NK-92 (cell line): Measurements from ENCODE around the gene CMTM4.
"Not testable (repeated sequence)": the region's sequence is repeated elsewhere in the genome, so short reads cannot be mapped to it uniquely, and the experiment has no call there.

Experiments used
- DNase-seq: peaks from one replicate; lab custom pipeline; 2025; ENCODE audit not compliant: unreplicated experiment; lab: John Stamatoyannopoulos, UW

CMTM4 gene

DNA sequence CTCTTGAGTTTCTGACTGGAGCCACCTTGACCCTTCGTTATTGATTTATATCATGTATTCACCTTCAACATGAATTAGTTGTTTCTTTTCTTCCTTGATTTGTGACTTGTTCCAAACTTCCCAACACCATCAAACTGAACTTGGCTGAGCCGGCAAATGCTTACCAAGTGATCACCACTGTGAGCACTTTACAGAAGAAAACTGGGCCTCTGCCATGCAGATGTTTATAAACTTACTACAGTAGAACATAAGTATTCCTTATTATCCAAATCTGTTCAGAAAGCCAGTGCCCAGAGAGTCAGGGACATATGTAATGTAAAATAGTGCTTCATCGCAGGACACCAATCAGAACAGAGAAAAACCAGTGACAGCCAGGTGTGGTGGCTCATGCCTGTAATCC lies 19.9 kb downstream of the CMTM4 start:
- no peak for DNase-seq

DNA sequence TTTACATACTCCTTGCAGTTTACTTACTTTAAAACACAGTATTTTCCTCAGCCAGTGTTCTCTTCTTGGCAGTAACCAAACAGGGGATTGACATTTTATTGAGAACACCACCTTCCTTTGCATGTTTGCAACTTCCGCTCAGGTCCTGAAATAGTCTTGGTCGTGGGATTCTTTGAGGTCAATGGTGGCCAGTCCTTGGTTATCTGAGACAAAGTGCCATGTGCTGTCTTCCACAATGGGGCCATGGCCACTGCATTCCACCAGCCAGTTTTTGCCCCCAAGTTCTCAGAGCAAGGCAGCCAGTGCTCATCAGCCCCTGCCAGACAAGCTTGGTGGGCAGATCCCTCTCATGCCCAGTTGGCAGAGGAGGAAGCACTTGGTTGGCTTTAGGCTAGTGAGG lies 22.9 kb downstream of the CMTM4 start:
- DNase-seq: no peak

DNA sequence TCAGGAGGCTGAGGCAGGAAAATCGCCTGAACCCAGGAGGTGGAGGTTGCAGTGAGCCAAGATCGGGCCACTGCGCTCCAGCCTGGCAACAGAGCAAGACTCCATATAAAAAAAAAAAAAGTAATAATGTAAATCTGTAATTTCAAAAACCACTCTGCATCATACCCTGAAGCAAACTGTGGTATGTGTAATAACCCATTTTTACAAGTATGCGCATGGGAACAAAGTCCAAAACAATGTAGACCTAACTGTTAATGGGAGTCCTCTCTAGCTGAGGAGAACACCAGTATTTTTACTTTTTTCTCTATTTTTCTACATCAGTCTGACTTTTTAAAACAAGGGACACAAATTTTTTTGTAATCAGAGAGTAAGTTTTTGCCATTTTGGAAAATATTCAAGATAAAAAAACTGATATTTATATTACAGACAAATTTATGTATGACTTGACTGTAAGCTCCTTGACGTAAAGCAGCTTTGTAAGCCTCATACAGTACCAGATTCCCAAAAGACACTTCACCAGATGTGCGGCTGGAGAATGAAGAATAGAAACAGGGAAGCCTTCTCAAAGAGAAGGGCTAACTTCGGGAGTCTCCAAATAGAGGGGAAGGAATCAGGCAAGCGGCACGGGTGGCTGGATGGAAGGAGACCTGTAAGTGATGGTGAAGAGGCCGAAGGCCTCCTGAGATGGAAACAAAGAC lies 25.7 kb downstream of the CMTM4 start:
- DNase-seq: no peak

DNA sequence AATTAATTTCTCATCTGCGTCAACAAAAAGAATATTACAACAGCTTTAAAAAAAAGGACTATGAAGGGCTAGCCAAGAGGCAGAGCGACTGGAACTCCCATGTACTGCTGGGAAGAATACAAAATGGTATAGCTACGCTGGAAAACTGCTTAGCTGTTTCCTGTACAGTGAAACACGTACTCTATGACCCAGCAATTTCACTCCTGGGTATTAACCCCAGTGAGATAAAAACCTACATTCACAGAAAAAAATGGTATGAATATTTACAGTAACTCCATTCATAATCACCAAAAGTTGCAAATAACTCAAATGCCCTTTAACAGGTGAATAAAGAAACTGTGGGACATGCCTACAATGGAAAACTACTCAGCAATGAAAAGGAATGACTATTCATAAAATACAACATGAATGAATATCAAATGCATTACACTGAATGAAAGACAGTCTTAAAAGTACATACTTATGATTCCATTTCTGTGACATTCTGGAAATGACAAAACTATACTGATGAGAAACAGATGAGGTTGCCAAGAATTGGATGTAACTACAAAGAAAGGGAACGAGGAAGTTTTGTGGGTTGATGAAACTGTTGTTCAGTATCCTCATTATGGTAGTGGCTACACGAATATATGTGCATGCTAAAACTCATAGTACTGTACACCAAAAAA lies 27.6 kb downstream of the CMTM4 start:
- DNase-seq: no peak

DNA sequence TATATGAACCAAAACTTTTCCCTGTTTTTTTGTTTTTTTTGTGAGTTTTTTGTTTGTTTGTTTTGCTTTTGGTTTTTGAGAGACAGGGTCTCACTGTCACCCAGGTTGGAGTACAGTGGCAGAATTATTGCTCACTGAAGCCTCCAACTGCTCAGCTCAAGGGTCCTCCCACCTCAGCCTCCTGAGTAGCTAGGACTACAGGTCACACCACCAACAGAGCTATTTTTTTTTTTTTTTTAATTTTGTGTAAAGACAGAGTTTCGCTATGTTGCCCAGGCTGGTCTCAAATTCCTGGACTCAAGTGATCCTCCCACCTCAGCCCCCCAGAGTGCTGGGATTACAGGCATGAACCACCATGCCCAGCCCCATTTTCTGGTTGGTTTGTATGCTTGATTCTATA lies 28.6 kb downstream of the CMTM4 start:
- DNase-seq: no peak

DNA sequence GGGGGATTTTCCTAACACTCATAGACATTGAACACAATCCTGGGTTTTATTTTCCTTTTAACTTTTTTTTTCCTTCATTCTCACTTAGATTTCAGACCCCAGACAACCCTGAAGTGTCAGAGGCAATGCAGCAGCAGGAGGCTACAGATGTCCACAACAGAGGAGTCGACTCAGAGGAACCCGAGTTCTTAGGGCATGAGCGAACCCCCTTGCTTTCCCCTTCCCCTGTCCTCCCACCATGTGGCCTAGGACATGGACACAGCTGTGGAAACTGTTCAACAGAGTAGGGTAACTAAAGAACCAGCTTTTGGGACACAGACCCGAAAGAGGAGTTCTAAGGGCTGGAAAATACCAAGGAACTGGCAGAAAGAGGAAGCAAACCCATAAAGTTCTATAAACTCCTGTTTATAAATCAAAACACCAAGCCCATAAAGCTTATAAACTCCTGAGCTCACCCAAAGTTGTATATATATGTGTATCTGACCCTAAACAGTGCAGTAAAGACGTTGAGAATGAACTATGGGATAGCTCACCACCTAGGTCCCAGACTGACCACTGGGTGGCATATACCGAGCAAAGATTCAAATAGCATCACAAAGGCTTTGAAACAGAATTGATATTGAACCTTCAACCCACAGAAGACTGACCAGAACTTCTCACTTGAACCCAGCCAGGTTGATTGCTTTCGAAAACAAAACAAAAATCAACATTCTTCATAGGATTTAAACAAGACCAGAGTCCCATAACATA lies 33.9 kb downstream of the CMTM4 start:
- no peak for DNase-seq

DNA sequence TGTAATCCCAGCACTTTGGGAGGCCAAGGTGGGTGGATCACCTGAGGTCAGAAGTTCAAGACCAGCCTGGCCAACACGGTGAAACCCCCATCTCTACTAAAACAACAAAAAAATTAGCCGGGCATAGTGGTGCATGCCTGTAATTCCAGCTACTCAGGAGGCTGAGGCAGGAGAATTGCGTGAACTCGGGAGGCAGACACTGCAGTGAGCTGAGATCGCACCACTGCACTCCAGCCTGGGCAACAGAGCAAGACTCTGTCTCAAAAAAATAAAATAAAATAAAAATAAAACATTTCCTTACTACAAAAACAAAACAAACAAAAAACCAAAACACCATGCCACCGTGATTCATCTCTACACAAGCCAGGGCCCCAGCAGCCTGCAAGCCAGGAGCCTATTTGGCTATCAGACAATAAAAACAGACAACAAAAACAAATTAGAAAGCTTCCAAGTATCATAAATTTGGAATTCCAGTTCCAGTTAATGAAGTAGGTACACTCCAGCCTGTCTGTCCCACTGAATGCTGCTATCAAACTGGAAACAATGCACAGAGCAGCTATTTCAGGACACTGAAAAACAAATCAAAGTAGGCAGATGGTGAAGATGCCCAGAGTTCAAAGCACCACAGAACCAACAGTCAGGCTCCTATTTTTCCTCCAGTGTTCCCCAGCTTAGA lies 34.7 kb downstream of the CMTM4 start:
- not testable (repeated sequence) for DNase-seq

DNA sequence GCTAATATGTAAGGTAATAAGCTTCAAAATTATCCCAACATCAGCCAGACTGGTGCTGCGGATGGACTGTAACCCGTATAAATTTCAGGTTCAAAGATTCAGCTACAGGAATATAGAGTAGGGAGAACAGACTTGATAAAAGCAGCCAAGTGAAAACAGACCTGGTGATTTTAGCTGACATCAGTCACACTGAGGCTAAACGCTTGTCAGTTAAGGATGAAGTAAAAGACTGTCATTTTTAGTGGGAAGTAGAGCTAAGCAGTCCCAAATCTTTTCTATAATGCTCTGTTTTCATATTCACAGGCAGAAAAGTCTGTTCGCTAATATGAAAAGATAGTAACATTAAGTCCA lies 35.4 kb downstream of the CMTM4 start:
- DNase-seq: no peak

DNA sequence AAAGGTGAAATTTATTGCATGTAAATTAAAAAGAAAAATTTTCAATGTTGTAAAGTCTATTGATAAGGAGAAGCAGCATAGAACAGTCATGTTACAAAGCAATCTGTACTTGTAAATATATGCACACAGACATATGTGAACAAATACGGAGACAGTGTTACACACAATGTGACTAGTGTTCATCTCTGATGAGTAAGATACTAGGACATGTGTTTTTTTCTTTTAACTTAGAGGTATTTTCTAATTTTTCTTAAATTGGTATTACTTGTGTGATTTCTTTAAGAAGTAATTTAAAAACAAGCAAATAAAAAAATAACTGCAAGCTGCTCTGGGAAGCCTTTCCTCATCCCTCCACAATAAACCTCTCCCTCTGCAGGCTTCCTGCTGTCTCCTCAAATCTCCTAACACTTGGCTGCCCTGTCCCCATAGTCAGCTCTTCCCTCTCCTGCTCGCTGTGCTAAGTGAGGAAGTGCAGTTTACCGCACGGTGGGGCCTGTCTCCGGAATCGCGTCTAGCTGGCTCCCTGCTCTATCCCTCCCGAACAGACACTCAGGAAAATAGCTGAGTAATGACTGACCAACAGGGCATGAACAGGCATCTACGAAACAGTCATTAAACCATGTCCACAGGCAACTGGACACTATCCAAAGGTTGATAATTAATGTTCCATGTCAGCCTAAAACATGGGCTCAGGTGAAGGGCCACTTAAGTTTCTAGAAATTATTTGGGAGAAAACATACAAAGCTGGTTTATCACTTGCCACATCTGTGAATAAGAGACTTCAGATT lies 35.9 kb downstream of the CMTM4 start:
- DNase-seq: no peak

DNA sequence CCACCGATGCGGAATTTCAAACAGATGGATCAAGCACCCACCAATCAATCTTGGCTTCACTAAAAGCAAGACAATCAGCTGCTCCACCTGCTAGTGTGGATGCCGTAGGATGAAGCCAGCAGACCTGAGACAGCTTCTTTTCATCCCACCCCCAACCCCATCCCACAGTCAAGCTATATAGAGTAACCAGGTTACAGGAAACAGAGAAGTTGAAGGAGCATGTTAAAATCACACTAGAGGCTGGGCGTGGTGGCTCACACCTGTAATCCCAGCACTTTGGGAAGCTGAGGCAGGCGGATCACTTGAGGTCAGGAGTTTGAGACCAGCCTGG lies 37.7 kb downstream of the CMTM4 start:
- DNase-seq: no peak

DNA sequence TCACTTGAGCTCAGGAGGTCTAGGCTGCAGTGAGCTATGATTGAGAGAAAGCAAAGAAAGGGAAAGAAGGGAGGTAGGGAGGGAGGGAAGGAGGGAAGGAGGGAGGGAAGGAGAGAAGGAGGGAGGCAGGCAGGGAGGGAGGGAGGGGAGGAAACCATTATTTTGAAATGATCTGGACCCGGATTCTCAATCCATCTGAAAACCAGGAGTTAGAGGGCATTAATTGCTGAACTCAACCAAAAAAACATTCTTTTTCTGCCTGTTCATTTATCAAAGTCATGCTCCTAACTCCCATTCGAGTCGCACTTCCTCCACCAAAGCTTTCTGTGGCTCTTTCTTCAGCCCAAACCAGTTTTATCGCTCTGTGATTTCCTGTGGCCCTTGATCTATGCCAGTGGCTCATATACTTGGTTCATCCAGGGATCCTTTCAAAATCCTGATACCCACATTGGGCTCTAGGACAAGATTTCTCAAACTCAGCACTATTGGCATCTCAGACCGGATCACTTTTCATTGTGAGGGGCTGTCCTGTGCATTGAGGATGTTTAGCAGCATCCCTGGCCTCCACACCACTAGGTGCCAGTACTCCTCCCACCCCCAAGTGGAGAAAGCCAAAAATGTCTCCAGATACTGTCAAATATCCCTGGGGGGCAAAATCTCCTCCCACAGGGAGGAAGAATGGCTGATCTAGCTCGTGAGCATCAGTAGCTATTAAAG lies 38.2 kb downstream of the CMTM4 start:
- DNase-seq: no peak

DNA sequence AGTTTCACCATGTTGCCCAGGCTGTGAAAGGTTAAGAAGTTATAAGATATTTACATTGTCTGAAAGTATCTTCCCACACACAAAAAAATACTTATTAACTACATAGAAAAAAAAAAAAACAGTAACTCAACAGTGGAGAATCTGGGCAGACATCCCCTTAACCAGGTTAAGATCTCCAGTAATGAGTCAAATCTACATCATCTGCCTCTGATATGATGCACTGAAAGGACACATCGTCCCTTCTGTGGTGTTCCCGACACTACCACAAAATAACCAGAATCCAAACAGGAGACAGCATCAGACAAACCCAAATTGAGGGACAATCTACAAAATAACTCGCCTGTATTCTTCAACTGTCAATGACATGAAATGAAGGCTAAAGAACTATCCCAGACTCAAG lies 40.0 kb downstream of the CMTM4 start:
- DNase-seq: no peak

DNA sequence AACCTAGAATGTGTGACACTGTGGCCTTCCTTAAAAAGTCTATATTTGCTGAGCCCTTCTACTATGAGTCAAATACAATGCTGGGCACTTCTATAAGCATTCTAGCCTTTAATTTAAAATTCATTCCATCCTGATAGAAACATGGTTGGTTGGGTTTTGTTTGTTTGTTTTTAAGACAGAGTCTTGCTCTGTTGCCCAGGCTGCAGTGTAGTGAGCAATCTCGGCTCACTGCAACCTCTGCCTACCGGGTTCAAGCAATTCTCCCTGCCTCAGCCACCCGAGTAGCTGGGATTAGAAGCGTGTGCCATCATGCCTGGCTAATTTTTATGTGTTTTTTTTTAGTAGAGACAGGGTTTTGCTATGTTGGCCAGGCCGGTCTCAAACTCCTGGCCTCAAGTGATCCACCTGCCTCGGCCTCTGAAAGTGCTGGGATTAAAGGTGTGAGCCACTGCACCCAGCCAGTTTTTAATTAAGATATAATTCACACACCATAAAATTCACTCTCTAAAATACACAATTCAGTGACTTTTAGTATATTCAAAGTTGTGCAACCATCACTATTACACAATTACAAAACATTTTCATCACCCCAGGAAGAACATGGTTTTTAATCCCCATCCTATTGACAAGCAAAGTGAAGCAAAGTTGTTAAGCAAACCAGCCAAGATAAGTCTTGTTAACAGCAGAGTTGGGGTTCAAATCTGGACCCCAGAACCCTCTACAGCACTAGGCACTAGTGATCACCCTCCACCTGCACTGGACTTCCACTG lies 42.8 kb downstream of the CMTM4 start:
- no peak for DNase-seq

DNA sequence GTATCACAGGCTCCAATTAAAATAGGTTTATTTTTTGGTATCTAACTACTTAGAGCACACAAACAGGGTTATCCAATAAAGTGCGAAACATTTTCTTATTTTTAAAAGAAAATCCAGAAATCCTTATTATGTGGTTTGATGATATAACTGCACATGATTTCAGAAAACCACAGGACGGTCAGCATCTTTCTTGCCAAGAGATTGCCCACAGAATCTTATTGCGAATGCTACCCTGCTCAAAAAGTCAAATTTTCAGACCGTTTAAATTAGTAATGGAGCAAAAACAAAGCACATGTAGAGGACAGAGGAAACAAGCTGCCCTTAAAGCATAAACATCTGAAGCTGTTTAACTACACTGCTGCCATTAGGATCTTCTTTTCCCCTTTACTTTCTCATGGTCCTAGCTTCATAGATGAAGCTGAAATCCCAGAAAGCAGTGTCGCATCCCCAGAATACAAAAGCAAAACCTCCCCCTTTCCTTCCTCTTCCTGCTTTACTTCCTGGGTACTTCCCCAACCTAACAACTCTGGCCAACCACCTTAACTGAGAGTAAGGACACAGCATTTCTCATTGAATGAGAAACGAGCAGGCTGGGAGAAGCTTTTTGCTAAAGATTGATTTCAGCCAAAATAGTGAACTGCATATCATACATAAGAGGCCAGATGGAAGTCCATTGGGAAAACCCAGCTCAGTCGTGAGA lies 43.7 kb downstream of the CMTM4 start:
- DNase-seq: no peak

DNA sequence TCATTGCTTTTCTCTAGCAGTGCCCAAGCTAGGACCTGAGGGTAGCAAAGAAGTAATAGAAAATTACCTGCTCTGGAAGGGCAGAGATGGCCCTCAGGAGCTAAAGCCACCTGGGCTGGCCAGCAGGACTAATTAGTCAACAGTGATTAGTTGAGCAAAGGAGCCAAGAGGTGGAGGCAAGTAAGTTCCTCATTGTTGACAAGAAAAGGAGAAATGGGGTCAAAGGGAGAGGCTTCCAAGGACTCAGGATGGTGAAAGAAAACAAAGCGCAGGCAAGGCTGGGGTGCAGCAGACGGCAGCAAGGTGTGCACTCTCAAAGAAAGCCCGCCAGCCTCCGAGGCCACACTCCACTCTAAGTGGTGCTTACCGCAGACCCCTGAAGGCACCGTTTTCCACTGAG lies 44.6 kb downstream of the CMTM4 start:
- DNase-seq: no peak

DNA sequence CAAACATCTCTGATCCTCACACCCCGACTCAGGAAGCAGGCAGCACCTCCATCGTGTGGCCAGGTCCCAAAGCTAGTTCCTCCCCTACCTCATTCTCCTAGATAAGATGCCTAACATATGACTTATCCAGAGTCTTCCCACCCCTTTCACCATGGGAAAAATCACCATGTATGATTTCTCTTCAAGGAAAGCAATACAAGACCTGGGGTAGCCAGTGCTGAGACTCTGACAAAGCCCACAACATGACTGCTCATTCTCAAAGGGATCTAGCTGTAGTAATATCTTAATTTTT lies 45.1 kb downstream of the CMTM4 start:
- no peak for DNase-seq

DNA sequence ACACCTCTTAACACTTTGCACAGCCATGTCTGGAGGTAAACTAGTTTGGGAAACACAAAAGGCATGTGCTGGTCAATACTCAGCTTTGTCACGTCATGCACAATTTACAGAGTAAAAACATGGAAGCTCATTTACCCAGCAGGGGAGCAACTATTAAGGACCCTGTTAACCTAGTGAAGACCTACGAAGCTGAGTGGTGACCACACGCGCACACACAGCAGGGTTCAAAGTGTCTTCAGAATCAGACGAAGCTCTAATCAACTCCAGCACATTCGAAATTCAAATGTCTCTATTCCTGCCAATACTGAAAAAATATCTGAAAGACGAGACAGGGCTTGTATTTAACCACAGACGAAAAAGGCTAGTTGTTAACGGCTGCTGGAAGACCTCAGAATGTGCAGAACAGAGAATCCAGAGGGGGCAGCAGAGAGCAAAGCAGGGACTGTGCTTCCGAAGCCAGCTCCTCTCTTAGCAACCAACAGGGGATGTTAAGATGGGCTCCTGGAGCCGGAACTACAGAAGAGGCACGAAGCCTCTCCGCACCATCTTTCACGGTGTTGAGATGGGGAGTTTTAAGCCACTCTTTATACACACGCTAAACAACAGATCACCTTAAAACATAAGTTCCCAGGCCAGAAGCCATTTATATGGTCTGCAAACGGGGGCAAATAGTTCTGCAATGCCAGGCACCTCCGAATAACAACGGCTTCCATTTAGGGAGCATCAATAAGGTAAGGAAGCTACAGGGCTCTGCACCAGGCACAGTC lies 45.7 kb downstream of the CMTM4 start:
- no peak for DNase-seq

DNA sequence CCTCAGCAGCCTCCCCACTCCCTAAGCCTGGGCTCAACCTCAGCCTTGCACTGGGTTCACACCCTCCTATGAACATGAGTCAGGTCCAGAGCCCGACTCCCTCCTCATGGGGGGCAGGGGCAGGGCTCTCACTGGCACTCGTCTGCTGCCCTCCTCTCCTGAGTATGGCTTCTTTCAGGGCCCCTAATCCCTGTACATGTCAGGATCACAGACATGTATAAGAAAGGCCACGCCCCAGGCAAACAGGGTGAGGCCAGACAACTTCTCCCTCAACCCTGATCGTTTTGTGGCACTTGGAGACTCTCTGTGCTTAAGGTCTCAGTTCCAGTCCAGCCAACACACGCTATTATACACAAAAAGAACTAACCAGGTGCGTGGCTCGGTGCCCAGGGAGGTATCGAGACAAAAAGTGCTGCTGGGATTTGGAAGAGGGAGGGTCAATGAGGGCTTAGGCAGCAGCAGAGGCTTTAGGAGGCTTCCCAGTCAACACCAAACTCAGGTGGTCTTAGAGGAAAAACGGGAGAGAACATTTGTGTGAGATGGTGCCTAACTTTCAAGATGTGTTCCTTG lies 46.8 kb downstream of the CMTM4 start:
- no peak for DNase-seq
